Activated naive CD4-positive, alpha-beta T cell treated with anti-CD3 and anti-CD28 coated beads, Interleukin-2, amount 50 U/mL, for 72 hours (primary cell): ENCODE measurements around the gene KCNK5. TPM values are rescaled to one million over a fixed set of nuclear protein-coding genes. Genes with fewer than 3 reads are reported as not detected.

ENCODE experiments used
- ATAC-seq, 2 donors: fragments of 150-1000 bp; cut with Tn5 transposase; 2 replicates each; pipeline ENCODE4 v1.10.0; 2021; ENCODE audit warnings: mild to moderate bottlenecking in 2 of 2, moderate library complexity in 2 of 2
- DNase-seq, 2 donors: peaks; one replicate each; pipeline ENCODE4 v3.0.0; 2021 to 2022; ENCODE audit warnings: low spot score in 2 of 2
- H3K27ac Mint-ChIP-seq, 2 donors: one replicate each; pipeline ENCODE4 v1.8.0; 2022; ENCODE audit warnings: mild to moderate bottlenecking in 2 of 2, mixed read lengths in 2 of 2
- H3K36me3 Mint-ChIP-seq, 2 donors: one replicate each; pipeline ENCODE4 v1.8.0; 2022; ENCODE audit warnings: mixed read lengths in 2 of 2
- H3K9me3 Mint-ChIP-seq, 2 donors: one replicate each; pipeline ENCODE4 v1.8.0; 2022; ENCODE audit warnings: mixed read lengths in 2 of 2
- total RNA-seq, 2 donors: library from RNA; stranded (reverse); gene quantifications; one replicate each; pipeline ENCODE4 v1.2.3, GENCODE V29; 2022

Gene KCNK5
- total RNA-seq, 2 donors from 2014 or later, result 8.8 to 15.8 TPM

DNA sequence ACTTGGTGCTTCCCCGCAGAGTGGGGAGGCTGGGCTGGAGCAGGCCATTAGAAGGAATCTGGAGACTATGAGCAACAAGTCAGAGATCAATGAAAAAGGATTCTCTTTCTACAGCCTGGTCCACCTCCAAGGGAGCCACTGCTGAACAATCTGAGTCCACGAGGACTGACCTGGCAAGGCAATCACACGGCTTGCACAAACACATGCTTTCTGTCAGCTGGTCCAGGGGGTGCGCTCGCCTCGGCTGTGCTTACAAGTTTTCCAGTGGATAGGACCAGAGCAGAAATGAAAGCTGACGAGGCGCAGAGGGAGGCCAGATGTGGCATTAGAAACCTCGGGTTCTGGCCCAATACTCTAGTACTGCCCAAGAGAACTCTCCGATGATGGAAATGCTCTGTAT, 18.1 kb downstream of the KCNK5 start:
- H3K27ac Mint-ChIP-seq, result no peak overlapping the region
- peaks cover 0 to 6% of the 10 kb centered on the region in 2 donors for H3K36me3 Mint-ChIP-seq
- no peaks in the 10 kb centered on the region for H3K9me3 Mint-ChIP-seq
- no peak for ATAC-seq
- no peak for DNase-seq

DNA sequence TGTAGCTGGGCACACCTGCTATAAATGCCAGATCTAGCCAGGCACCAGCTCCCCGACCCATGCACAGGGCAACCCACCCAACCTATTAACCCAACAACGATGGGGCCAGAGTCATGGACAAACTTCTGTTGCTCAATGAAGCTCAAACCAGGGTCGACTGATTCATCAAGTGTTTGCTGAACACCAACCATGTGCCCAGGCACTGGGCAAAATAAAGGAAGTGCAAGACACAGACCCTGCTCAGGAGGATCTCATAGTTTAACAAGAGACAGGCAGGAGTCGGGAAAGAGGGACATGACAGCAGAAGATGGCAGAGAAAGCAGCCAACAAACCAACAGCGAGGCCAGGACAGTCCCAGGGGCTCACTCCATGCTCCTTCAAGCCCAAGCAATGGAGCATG, 18.8 kb downstream of the KCNK5 start:
- peak overlapping the region in 1 of 2 donors; percentile 76 for H3K27ac Mint-ChIP-seq
- peaks cover 0 to 6% of the 10 kb centered on the region in 2 donors for H3K36me3 Mint-ChIP-seq
- ATAC-seq, result no peak
- no peak for DNase-seq
- no peaks in the 10 kb centered on the region for H3K9me3 Mint-ChIP-seq

DNA sequence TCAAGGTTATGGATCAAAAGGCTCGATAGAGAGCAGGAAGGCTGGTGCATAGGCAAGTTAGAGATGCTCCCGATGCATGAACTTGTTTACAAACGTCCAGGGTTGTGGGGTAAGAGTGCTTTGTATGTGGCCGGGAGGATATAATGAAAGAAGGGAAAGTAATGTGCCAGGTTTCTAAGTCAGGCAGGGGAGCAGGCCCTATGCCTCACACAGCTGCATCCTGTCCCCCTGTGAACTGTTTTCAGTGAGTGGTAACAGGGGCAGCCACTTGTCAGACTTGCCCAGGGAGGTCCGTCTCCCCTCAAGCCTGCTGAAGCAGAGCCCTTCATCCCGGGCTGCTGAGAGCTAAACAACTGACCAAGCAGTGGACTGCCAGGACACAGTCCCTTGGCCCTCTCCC, 19.4 kb downstream of the KCNK5 start:
- Mint-ChIP-seq H3K36me3 (peaks cover 0 to 6% of the 10 kb centered on the region in 2 donors), H3K9me3 (no peaks in the 10 kb centered on the region), H3K27ac (peak overlapping the region in 1 of 2 donors; percentile 76)
- DNase-seq (no peak), ATAC-seq (peak; percentile 34 to 39)

DNA sequence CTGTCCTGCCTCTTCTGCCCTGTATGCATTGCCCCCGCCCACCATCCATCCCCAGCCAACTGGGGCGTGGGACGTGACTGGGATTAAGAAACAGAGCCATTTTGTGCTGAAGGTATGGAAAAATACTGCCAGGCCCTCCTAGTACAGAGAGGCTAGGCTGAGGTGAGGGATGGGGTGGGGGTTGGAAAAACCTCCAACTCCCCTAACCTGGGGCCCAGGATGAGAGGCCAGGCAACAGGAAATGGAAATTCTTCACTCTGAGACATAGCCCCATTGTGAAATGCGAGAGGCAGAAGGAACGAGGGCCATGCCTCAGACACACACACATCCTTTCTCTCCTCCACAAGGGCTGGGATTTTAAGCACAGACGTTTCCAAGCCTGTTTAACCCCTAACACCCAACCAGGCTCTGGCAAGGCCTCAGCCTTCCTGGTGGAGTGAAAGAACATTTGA, 19.9 kb downstream of the KCNK5 start:
- ATAC-seq, result peak; percentile 9 to 44
- H3K36me3 Mint-ChIP-seq, result peaks cover 0 to 6% of the 10 kb centered on the region in 2 donors
- H3K27ac Mint-ChIP-seq, result peak overlapping the region in 1 of 2 donors; percentile 76

DNA sequence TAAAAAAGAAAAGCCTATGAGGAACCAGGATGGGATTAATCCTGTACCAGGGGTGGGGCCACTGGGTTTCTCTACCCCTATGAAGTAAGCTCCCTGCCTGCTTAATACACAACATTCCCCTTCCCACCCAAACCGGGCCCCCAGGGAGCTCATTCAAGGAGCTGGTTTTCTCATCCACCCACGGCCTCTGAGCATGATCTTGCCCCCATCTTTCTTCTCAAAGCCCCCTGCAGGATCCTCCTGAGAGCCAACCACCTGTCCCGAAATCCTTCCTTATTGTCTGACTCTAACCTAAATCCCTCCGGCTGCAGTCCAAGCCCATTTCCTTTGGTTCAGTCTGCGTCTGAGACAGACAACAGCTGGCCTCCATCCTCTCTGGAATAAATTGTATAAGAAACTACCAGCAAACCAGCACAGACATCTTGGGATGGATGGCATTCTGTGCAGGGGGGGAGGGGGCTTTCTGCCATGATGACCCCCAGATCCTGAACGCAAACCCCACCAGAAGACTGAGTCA, 21.0 kb downstream of the KCNK5 start:
- H3K36me3 Mint-ChIP-seq, result peaks cover 0 to 3% of the 10 kb centered on the region in 2 donors
- H3K27ac Mint-ChIP-seq, result peak overlapping the region; percentile 62 to 73
- DNase-seq, result no peak
- no peaks in the 10 kb centered on the region for H3K9me3 Mint-ChIP-seq
- no peak for ATAC-seq

More for the DNA sequence above, 19.9 kb downstream of the KCNK5 start:
- no peaks in the 10 kb centered on the region for H3K9me3 Mint-ChIP-seq
- no peak for DNase-seq

DNA sequence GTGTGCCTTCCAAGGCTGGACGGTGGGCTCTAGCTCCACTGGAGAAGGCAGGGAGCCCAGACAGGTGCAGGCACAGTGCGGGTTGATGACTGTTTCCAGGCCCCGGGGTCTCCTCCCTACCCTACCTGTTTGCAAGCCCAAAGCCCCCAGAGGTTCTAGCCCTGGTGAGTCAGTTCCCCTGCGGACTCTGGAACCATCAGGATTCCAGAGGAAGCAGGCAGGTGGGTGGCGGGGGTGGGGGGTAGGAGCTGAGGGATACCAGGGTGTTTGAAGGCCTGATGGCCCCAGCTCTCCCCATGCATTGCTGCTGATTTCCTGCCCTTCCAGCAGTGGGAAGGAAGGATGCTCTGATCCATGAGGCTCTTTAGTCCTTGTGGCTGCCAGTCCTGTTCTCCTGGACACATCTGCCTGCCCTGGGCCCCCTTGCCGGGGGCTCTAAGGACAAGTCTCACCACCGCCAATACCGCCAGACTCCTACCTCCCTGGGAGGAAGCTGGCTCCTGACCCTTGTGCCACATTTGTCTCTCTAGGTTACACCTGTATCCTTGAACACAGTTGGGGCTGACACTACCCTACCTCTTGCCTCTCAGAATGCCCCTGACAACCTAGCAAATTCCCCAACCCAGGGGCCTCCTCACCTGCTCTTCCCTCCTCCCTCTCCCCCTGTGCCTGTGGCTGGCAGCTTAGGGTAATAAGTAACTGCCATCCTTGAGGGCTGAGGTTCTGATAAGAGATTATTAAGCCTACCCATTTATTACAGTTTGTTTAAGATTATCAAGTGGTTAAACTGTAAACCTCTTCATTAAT, 21.7 kb downstream of the KCNK5 start:
- no peaks in the 10 kb centered on the region for H3K9me3 Mint-ChIP-seq

DNA sequence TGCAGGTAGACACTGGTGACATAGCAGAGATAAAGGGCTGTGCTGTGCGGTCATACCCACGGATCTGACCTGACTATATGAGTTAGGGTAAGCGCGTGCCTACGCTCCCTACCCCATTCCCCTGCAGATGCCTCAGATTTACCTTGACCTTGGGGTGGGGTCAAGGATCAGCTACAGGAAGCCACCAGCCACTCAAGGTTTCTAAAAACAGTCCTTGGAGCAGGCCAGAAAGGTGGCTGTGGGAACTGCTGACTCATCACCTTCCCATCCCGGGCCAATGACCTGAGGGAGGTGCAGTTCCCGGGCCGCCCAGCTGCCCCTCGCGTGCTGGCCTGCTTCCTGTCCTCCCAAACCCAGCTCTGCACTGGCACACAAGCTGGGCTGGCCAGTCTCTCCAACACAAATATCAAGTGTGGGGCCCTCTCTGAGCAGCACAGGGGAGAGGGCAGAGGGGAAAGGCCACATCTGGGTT, 23.0 kb downstream of the KCNK5 start:
- no peaks in the 10 kb centered on the region for H3K36me3 Mint-ChIP-seq
- ATAC-seq, result no peak
- no peaks in the 10 kb centered on the region for H3K9me3 Mint-ChIP-seq
- H3K27ac Mint-ChIP-seq, result no peak overlapping the region
- no peak for DNase-seq

More for the DNA sequence above, 21.7 kb downstream of the KCNK5 start:
- peak overlapping the region in 1 of 2 donors; percentile 62 for H3K27ac Mint-ChIP-seq
- no peaks in the 10 kb centered on the region for H3K36me3 Mint-ChIP-seq
- DNase-seq (no peak), ATAC-seq (no peak)

DNA sequence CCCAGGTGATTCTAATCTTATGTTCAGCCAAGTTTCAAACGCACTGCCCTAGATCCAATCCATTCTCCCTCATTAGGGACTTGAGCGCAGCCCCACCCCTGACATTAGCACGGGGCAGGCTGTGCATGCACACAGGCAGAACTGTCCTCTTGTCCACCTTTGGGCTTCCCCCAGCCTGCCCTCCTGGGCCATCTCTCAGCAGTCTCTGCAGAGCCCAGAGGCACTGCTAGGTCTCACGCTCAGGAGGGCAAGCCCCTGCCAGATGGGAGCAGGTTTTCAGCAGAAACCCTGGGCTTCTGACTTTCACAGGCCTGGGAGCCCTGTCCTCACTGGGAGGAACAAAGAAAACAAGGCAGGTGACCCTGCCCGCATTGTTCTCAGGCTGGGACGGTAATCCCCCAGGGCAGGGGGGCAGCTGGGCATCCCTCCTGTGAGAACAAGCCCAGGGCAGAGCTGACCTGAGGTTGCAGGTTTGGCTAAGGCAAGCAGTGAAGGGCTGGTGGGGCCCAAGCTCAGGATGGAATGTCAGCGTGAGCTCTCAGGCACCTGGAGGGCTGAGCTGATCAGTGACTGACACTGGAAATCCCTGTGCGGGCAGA, 24.5 kb downstream of the KCNK5 start:
- no peaks in the 10 kb centered on the region for H3K36me3 Mint-ChIP-seq
- peak overlapping the region in 1 of 2 donors; percentile 29 for H3K27ac Mint-ChIP-seq
- DNase-seq, result no peak
- ATAC-seq, result no peak
- no peaks in the 10 kb centered on the region for H3K9me3 Mint-ChIP-seq

DNA sequence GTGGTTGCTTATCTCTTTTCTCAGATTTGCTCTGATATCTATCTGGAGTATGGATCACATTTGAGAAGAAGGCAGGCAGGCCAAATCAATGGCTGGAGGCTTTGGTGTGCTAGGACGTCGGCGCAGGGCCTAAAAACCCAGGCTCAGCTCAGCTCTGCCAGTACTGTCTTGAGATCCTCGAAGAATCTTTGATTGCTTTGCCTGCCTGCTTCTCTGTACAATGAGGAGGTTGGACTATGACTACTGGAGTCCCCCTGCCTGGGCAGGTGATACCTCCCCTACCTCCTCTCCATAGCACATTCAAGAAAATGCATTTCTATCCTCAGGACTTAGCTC, 25.1 kb downstream of the KCNK5 start:
- DNase-seq, result no peak
- no peak for ATAC-seq
- Mint-ChIP-seq H3K9me3 (no peaks in the 10 kb centered on the region), H3K27ac (no peak overlapping the region), H3K36me3 (no peaks in the 10 kb centered on the region)

DNA sequence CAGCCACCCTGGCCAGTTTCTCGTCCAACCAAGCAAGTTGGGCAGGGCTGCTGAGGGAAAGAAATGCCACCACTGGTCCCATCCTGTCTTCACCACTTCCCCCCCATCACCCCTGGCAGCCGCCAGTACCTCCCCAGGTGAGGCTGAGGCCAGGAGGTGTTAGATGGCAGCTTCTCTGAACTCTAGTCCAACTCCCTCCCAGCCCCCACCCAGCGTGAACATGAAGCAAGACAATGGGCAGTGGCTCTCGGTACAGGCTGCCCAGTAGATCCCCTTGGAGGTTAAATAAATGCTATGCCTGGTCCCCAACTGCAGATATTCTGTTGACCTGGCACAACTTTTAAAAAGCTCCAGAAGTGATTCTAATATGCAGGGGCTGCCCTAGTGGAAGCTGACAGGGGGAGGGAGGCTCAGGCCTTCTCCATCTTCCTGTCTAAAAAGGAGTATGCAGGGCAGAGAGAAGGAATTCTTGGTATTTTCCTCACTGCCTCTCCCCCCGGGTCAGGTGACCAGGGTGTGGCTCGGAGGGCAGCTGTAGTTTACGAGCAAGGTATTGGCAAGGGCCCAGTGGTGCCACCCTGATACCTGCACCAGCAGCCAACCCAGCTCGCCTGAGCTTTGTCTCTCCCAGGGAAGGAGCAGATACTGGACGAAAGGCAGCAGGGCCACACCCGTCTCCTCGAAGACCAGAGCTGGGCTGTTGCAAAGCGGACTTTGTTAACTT, 25.7 kb downstream of the KCNK5 start:
- H3K9me3 Mint-ChIP-seq, result no peaks in the 10 kb centered on the region
- H3K27ac Mint-ChIP-seq, result no peak overlapping the region
- no peaks in the 10 kb centered on the region for H3K36me3 Mint-ChIP-seq
- DNase-seq, result no peak
- no peak for ATAC-seq

DNA sequence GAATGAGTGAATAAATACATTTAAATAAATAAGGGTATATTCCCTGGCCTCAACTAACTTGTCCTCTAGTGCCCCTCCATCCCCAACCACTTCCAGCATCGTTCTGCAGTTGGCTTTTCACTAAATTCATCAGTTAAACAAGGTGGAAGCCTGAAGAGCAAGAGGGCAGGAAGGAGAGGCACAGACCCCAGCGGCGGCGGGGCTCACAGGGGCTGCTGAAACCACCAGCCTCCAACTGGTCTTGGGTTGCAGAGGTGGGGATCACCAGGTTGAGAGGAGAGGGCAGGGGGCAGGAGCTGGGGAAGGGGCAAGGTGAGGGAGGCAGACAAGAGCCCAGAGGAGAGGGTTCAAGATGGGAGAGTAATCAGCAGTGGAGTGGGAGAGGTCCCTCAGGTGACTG, 27.1 kb downstream of the KCNK5 start:
- Mint-ChIP-seq H3K36me3 (no peaks in the 10 kb centered on the region), H3K27ac (no peak overlapping the region), H3K9me3 (no peaks in the 10 kb centered on the region)
- no peak for DNase-seq
- ATAC-seq, result no peak

DNA sequence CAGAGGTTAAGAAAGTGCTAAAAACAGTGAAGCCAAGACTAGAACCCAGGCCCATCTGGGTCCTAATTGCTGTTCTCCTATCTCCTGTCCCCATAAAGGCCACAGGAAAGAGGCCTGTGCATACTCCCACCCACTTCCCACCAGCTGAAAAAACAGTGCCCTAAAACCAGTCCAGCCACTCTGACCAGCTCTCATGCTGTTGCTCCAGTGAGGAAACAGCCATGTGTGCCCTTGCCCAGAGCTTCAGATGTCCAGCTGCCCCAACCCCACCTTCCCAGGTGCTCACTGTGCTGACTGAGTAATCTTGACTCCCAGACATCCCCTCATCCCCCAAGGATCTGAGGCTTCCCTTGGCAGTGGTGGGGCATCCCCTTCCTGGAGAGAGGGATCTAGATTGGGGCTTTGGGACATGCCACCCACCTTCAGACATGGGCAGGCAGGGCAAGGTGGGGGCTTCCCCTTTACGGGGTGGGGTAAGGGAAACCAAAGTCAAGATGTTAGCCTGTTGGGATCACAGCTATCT, 28.7 kb downstream of the KCNK5 start:
- Mint-ChIP-seq H3K9me3 (no peaks in the 10 kb centered on the region), H3K36me3 (peaks cover 0 to 5% of the 10 kb centered on the region in 2 donors), H3K27ac (no peak overlapping the region)
- ATAC-seq (no peak), DNase-seq (no peak)

DNA sequence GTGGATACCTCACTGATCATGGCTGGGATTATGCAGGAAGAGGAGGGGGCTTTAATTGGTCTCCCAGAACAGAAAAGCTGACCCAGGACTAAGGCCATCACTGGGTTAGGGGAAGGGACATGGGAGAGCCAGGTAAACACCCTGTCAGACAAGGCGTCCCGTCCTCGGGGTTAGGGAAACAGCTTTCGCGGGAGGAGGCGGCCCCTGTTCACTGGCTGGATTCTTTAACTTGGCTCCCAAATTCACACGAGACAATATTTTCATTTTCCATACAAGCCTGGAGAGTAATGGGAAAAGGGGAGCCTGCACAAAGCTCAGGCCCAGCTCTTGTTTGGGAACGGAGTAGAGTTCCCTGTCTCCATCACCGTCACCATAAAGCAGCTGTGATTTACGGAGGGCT, 29.3 kb downstream of the KCNK5 start:
- no peak for ATAC-seq
- Mint-ChIP-seq H3K36me3 (peaks cover 4 to 8% of the 10 kb centered on the region in 2 donors), H3K9me3 (no peaks in the 10 kb centered on the region), H3K27ac (peak overlapping the region in 1 of 2 donors; percentile 36)
- DNase-seq, result no peak

DNA sequence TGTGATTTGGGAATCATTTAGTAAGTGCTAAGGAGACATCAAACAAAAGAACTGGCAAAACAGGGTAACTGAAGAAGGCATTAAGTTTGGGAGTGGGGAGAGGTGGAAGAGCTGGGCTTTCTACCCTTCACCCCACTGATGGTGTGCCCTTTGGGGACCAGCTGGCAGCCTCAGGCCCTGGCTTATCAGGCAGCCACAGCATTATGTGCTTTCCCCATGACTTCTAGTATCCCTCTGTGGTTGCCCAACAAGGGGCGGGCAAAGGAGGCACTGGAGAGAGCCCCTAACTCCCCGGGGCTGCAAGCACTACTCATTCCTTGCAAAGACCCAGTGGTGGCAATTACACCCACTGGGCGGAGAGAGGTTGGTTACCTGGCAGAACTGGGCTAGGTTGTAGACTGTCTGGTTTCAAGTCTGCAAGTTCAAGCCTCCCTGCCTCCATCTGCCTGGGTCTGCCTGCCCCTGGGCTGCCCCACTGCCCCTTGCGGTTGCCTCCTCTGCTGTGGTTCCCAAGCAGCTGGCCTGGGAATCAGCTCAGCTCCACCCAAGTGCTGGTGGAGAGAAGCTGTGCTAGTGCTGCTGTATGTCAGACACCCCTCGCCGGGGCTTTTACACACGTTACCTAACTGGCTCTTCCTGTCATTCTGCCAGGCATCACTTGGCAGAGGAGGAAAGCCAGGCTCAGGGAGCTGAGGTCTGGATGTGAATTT, 29.9 kb downstream of the KCNK5 start:
- Mint-ChIP-seq H3K9me3 (no peaks in the 10 kb centered on the region), H3K27ac (peak overlapping the region in 1 of 2 donors; percentile 36), H3K36me3 (peaks cover 9 to 11% of the 10 kb centered on the region in 2 donors)
- ATAC-seq (no peak), DNase-seq (no peak)

DNA sequence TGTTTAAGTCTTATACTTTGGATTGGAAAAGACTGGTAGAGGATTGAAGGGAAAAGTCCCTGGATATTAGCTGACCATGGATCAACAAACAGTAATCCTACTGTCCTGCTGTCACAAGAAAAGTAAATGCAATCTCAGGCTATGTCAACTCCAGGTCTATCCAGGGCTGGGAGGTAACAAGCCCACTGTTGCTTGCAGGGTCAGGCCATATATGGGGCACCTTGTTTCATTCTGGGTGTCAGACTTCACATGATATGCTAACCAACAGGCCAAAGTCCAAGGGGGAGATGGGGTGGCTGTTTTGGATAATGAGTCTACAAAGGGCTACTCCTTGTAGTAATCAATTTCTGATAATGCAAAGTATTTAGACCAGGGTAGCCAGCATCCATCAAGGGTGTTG, 30.7 kb downstream of the KCNK5 start:
- H3K27ac Mint-ChIP-seq, result no peak overlapping the region
- DNase-seq (no peak), ATAC-seq (no peak)
- peaks cover 16% of the 10 kb centered on the region in 2 donors for H3K36me3 Mint-ChIP-seq
- no peaks in the 10 kb centered on the region for H3K9me3 Mint-ChIP-seq

DNA sequence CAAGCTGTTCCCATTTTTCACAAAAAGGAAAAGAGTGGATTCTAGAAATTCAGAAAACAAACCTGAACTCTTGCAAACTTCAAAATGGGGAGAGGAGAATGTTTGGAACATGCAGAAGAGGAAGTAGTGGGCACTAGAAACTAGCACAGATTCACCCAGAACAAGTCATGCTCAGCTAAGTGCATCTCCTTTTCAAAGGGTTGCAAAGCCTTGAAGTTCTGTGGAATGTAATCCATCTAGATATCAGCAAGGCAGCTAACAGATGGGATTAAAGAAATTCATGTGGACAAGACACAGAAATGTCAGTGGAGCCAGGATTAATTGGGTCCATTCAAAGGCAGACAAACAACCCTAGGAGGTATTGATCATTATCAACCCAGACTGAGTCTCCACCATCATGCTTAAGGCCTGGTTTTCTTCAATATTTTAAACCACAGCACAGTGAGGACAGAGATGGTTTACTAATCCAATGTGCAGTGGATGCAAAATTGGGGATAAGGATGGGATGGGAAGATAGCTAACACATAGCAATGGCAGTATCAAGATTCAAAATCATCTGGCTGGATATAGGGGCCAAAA, 31.3 kb downstream of the KCNK5 start:
- H3K9me3 Mint-ChIP-seq, result no peaks in the 10 kb centered on the region
- H3K36me3 Mint-ChIP-seq, result peaks cover 21% of the 10 kb centered on the region in 2 donors
- DNase-seq (no peak), ATAC-seq (no peak)
- H3K27ac Mint-ChIP-seq, result no peak overlapping the region
